Activated CD4-positive, alpha-beta memory T cell treated with anti-CD3 and anti-CD28 coated beads for 36 hours (primary cell): ENCODE data around the gene HLCS. TPM values are rescaled to one million over a fixed set of nuclear protein-coding genes. Genes with fewer than 3 reads are reported as not detected.

Experiments
- CTCF ChIA-PET: fragments of 350-600 bp; sonication (Branson Sonifier 250); formaldehyde crosslinking; loops from one replicate; lab custom pipeline; 2021; ENCODE audit warnings: antibody characterized with exemption, inconsistent platforms; lab: Charles Lee
- POLR2A ChIA-PET: fragments of 350-600 bp; sonication (Branson Sonifier 250); formaldehyde crosslinking; loops from one replicate; lab custom pipeline; 2021; ENCODE audit warnings: antibody characterized with exemption; lab: Charles Lee
- DNase-seq: peaks from one replicate; pipeline ENCODE4 v3.0.0-alpha.2; 2020
- H3K27ac Mint-ChIP-seq: one replicate; pipeline ENCODE4 v1.8.0; 2021; ENCODE audit warnings: mixed read lengths
- H3K27me3 Mint-ChIP-seq: one replicate; pipeline ENCODE4 v1.8.0; 2021; ENCODE audit warnings: mixed read lengths
- H3K36me3 Mint-ChIP-seq: one replicate; pipeline ENCODE4 v1.8.0; 2021; ENCODE audit warnings: mixed read lengths
- H3K4me1 Mint-ChIP-seq: one replicate; pipeline ENCODE4 v1.8.0; 2021; ENCODE audit warnings: low read depth, mixed read lengths
- H3K4me3 Mint-ChIP-seq: one replicate; pipeline ENCODE4 v1.8.0; 2021; ENCODE audit warnings: mild to moderate bottlenecking, mixed read lengths
- H3K9me3 Mint-ChIP-seq: one replicate; pipeline ENCODE4 v1.8.0; 2021; ENCODE audit warnings: mixed read lengths
- intact Hi-C: fragments of 100-400 bp; cut with micrococcal nuclease; formaldehyde crosslinking; loops from one replicate; pipeline ENCODE4 v1.15.1; 2023
- total RNA-seq, 2 experiments: library from RNA; stranded (reverse); gene quantifications; one replicate each; pipeline ENCODE4 v1.2.3, GENCODE V29; 2021

HLCS gene
- total RNA-seq, 2 experiments from 2014 or later, result 12.7 to 17.5 TPM

- Mint-ChIP-seq H3K4me1 (peaks cover 23% of the 10 kb centered on the region), H3K9me3 (no peaks in the 10 kb centered on the region), H3K27ac (no peak overlapping the region), H3K27me3 (no peaks in the 10 kb centered on the region), H3K4me3 (no peak overlapping the region), H3K36me3 (peaks cover 2% of the 10 kb centered on the region)
- DNase-seq, result no peak
- ChIA-PET POLR2A (no interaction called here), CTCF (interaction anchor here (1.0 kb wide), 1 partner anchor 9 kb away, joined by 3 read pairs; no protein-coding TSS in a partner anchor)
- intact Hi-C loops, result no loop called here
Measured at GRCh38 chr21:36863260-36863659, 103.2 kb downstream of the HLCS start.

- Mint-ChIP-seq H3K4me1 (peaks cover 27% of the 10 kb centered on the region), H3K4me3 (no peak overlapping the region), H3K27me3 (no peaks in the 10 kb centered on the region), H3K9me3 (no peaks in the 10 kb centered on the region), H3K27ac (no peak overlapping the region), H3K36me3 (peaks cover 2% of the 10 kb centered on the region)
- ChIA-PET CTCF (interaction anchor here (1.5 kb wide), 1 partner anchor 10 kb away, joined by 3 read pairs; no protein-coding TSS in a partner anchor), POLR2A (no interaction called here)
- intact Hi-C loops, result no loop called here
- no peak for DNase-seq
Measured at GRCh38 chr21:36861595-36862323, 104.7 kb downstream of the HLCS start.

GRCh38 chr21:36860736-36861594, 105.5 kb downstream of the HLCS start:
- H3K27ac Mint-ChIP-seq, result no peak overlapping the region
- intact Hi-C loops, result no loop called here
- no peak overlapping the region for H3K4me3 Mint-ChIP-seq
- CTCF ChIA-PET, result interaction anchor here (1.5 kb wide), 1 partner anchor 9 kb away, joined by 3 read pairs; no protein-coding TSS in a partner anchor
- no peaks in the 10 kb centered on the region for H3K9me3 Mint-ChIP-seq
- H3K27me3 Mint-ChIP-seq, result no peaks in the 10 kb centered on the region
- POLR2A ChIA-PET, result no interaction called here
- peaks cover 31% of the 10 kb centered on the region for H3K4me1 Mint-ChIP-seq
- no peak for DNase-seq
- H3K36me3 Mint-ChIP-seq, result peaks cover 2% of the 10 kb centered on the region

GRCh38 chr21:36859744-36860501, 106.5 kb downstream of the HLCS start:
- H3K27ac Mint-ChIP-seq, result no peak overlapping the region
- H3K9me3 Mint-ChIP-seq, result no peaks in the 10 kb centered on the region

GRCh38 chr21:36858320-36858957, 108.0 kb downstream of the HLCS start:
- intact Hi-C loops, result no loop called here
- ChIA-PET CTCF (no interaction called here), POLR2A (no interaction called here)
- no peak for DNase-seq
- Mint-ChIP-seq H3K4me1 (peaks cover 39% of the 10 kb centered on the region), H3K36me3 (peaks cover 2% of the 10 kb centered on the region), H3K4me3 (no peak overlapping the region), H3K9me3 (no peaks in the 10 kb centered on the region), H3K27ac (no peak overlapping the region), H3K27me3 (no peaks in the 10 kb centered on the region)

More at GRCh38 chr21:36859744-36860501, 106.5 kb downstream of the HLCS start:
- DNase-seq, result peak; percentile 61
- Mint-ChIP-seq H3K36me3 (peaks cover 2% of the 10 kb centered on the region), H3K4me3 (no peak overlapping the region), H3K27me3 (no peaks in the 10 kb centered on the region), H3K4me1 (peaks cover 33% of the 10 kb centered on the region)
- CTCF ChIA-PET, result no interaction called here
- intact Hi-C loops, result no loop called here
- POLR2A ChIA-PET, result no interaction called here

GRCh38 chr21:36856643-36857042, 109.8 kb downstream of the HLCS start:
- no peaks in the 10 kb centered on the region for H3K27me3 Mint-ChIP-seq
- no peak for DNase-seq
- H3K36me3 Mint-ChIP-seq, result no peaks in the 10 kb centered on the region
- intact Hi-C loops, result no loop called here
- POLR2A ChIA-PET, result no interaction called here
- H3K4me3 Mint-ChIP-seq, result no peak overlapping the region
- H3K4me1 Mint-ChIP-seq, result peaks cover 46% of the 10 kb centered on the region
- CTCF ChIA-PET, result interaction anchor here (0.6 to 1.8 kb wide), 7 partner anchors 9 to 1393 kb away, joined by 3 to 6 read pairs (median 3); no protein-coding TSS in a partner anchor
- no peaks in the 10 kb centered on the region for H3K9me3 Mint-ChIP-seq
- no peak overlapping the region for H3K27ac Mint-ChIP-seq

GRCh38 chr21:36854391-36854790, 112.1 kb downstream of the HLCS start:
- no peak overlapping the region for H3K27ac Mint-ChIP-seq
- no peaks in the 10 kb centered on the region for H3K27me3 Mint-ChIP-seq
- no peaks in the 10 kb centered on the region for H3K9me3 Mint-ChIP-seq
- ChIA-PET CTCF (interaction anchor here (0.6 to 2.5 kb wide), 16 partner anchors 8 to 224 kb away, joined by 3 to 15 read pairs (median 3); no protein-coding TSS in a partner anchor), POLR2A (no interaction called here)
- intact Hi-C loops, result loop anchor here (2.0 to 5.0 kb wide), 3 partner anchors 48 to 147 kb away; no protein-coding TSS in a partner anchor
- no peaks in the 10 kb centered on the region for H3K36me3 Mint-ChIP-seq
- peaks cover 35% of the 10 kb centered on the region for H3K4me1 Mint-ChIP-seq
- DNase-seq, result peak; percentile 33
- H3K4me3 Mint-ChIP-seq, result no peak overlapping the region

- DNase-seq, result no peak
- H3K36me3 Mint-ChIP-seq, result no peaks in the 10 kb centered on the region
- H3K27ac Mint-ChIP-seq, result peak overlapping the region; percentile 49
- no peaks in the 10 kb centered on the region for H3K9me3 Mint-ChIP-seq
- H3K4me3 Mint-ChIP-seq, result no peak overlapping the region
- ChIA-PET POLR2A (interaction anchor here (1.2 kb wide), 1 partner anchor 51 kb away, joined by 3 read pairs; no protein-coding TSS in a partner anchor), CTCF (interaction anchor here (1.4 kb wide), 1 partner anchor 106 kb away, joined by 7 read pairs; no protein-coding TSS in a partner anchor)
- intact Hi-C loops, result loop anchor here (5.0 kb wide), 1 partner anchor 146 kb away; no protein-coding TSS in a partner anchor
- H3K27me3 Mint-ChIP-seq, result no peaks in the 10 kb centered on the region
- H3K4me1 Mint-ChIP-seq, result peaks cover 33% of the 10 kb centered on the region
Measured at GRCh38 chr21:36852864-36853263, 113.6 kb downstream of the HLCS start.

- Mint-ChIP-seq H3K9me3 (no peaks in the 10 kb centered on the region), H3K4me1 (peaks cover 33% of the 10 kb centered on the region), H3K36me3 (no peaks in the 10 kb centered on the region), H3K4me3 (no peak overlapping the region), H3K27ac (peak overlapping the region; percentile 49), H3K27me3 (no peaks in the 10 kb centered on the region)
- no peak for DNase-seq
- ChIA-PET POLR2A (interaction anchor here (1.2 kb wide), 1 partner anchor 51 kb away, joined by 3 read pairs; no protein-coding TSS in a partner anchor), CTCF (interaction anchor here (0.7 to 1.3 kb wide), 4 partner anchors 10 to 222 kb away, joined by 3 to 4 read pairs (median 4); no protein-coding TSS in a partner anchor)
- intact Hi-C loops, result loop anchor here (5.0 kb wide), 1 partner anchor 145 kb away; no protein-coding TSS in a partner anchor
Measured at GRCh38 chr21:36852293-36852692, 114.2 kb downstream of the HLCS start.

- intact Hi-C loops, result loop anchor here (5.0 kb wide), 1 partner anchor 144 kb away; no protein-coding TSS in a partner anchor
- H3K36me3 Mint-ChIP-seq, result no peaks in the 10 kb centered on the region
- H3K4me1 Mint-ChIP-seq, result peaks cover 22% of the 10 kb centered on the region
- CTCF ChIA-PET, result interaction anchor here (1.3 kb wide), 1 partner anchor 66 kb away, joined by 4 read pairs; no protein-coding TSS in a partner anchor
- no peaks in the 10 kb centered on the region for H3K27me3 Mint-ChIP-seq
- POLR2A ChIA-PET, result no interaction called here
- H3K9me3 Mint-ChIP-seq, result no peaks in the 10 kb centered on the region
- no peak overlapping the region for H3K4me3 Mint-ChIP-seq
- DNase-seq, result no peak
- H3K27ac Mint-ChIP-seq, result no peak overlapping the region
Measured at GRCh38 chr21:36851121-36851520, 115.3 kb downstream of the HLCS start.

GRCh38 chr21:36850372-36850771, 116.1 kb downstream of the HLCS start:
- Mint-ChIP-seq H3K36me3 (no peaks in the 10 kb centered on the region), H3K9me3 (no peaks in the 10 kb centered on the region), H3K27me3 (no peaks in the 10 kb centered on the region), H3K4me3 (no peak overlapping the region), H3K4me1 (peaks cover 19% of the 10 kb centered on the region), H3K27ac (no peak overlapping the region)
- no peak for DNase-seq
- POLR2A ChIA-PET, result no interaction called here
- CTCF ChIA-PET, result no interaction called here
- intact Hi-C loops, result loop anchor here (5.0 kb wide), 1 partner anchor 143 kb away; no protein-coding TSS in a partner anchor
